ENCODE data around the gene LINC00305.

Gene LINC00305

GRCh38 chr18:64164883-64165282, 16.0 kb upstream of the LINC00305 start:
- no peaks in the 10 kb centered on the region for H3K27me3 ChIP-seq (ENCODE audit: control insufficient read depth in 1 of 2, insufficient read depth in 2 of 2, low read length in 2 of 2)
- H3K27ac ChIP-seq (ENCODE audit: low read depth, low read length) = no peak overlapping the region
- H3K4me3 ChIP-seq (ENCODE audit: low read depth in 1 of 2, low read length in 2 of 2) = no peak overlapping the region
- H3K36me3 ChIP-seq (ENCODE audit: insufficient read depth, low read length) = no peaks in the 10 kb centered on the region
- H3K4me1 ChIP-seq (ENCODE audit: insufficient read depth, low read length) = no peaks in the 10 kb centered on the region
- no peak overlapping the region for H3K9ac ChIP-seq (ENCODE audit: low read length)
- H3K9me3 ChIP-seq (ENCODE audit: low read length) = no peaks in the 10 kb centered on the region

- no peaks in the 10 kb centered on the region for H3K4me1 ChIP-seq (ENCODE audit: insufficient read depth, low read length)
- no peaks in the 10 kb centered on the region for H3K9me3 ChIP-seq (ENCODE audit: low read length)
- H3K9ac ChIP-seq (ENCODE audit: low read length) = no peak overlapping the region
- no peak overlapping the region for H3K27ac ChIP-seq (ENCODE audit: low read depth, low read length)
- H3K27me3 ChIP-seq (ENCODE audit: control insufficient read depth in 1 of 2, insufficient read depth in 2 of 2, low read length in 2 of 2) = no peaks in the 10 kb centered on the region
- H3K36me3 ChIP-seq (ENCODE audit: insufficient read depth, low read length) = no peaks in the 10 kb centered on the region
- H3K4me3 ChIP-seq (ENCODE audit: low read depth in 1 of 2, low read length in 2 of 2) = no peak overlapping the region
Measured at GRCh38 chr18:64149916-64150438, 1.1 kb upstream of the LINC00305 start.

GRCh38 chr18:64142904-64143303, 6.0 kb downstream of the LINC00305 start:
- Histone ChIP-seq H3K4me3 (ENCODE audit: low read depth in 1 of 2, low read length in 2 of 2) (no peak overlapping the region), H3K9me3 (ENCODE audit: low read length) (no peaks in the 10 kb centered on the region), H3K27ac (ENCODE audit: low read depth, low read length) (no peak overlapping the region), H3K36me3 (ENCODE audit: insufficient read depth, low read length) (no peaks in the 10 kb centered on the region), H3K4me1 (ENCODE audit: insufficient read depth, low read length) (no peaks in the 10 kb centered on the region), H3K27me3 (ENCODE audit: control insufficient read depth in 1 of 2, insufficient read depth in 2 of 2, low read length in 2 of 2) (no peaks in the 10 kb centered on the region), H3K9ac (ENCODE audit: low read length) (no peak overlapping the region)

DNA sequence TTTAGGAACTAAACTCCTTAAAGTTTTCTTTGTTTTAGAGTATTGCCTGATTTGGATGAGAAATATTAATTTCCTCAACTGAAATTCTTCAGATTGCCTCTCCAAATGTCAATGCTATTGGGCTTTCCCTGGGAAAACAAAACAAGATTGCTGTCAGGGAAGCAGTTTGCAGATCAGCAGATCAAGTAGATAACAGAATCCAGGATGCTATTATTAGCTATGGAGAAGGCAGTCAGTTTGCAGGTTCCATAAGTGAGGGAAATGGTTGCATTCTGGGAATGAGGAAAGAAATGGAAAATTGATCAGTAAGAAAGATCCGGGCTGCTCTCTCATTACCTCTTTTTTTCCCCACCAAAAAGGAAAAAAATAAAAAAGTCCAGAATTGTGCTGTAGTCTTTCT, 11.0 kb downstream of the LINC00305 start:
- no peak overlapping the region for H3K27ac ChIP-seq (ENCODE audit: low read depth, low read length)

GRCh38 chr18:64134044-64134747, 14.7 kb downstream of the LINC00305 start:
- H3K4me3 ChIP-seq (ENCODE audit: low read depth in 1 of 2, low read length in 2 of 2) = no peak overlapping the region
- no peak overlapping the region for H3K27ac ChIP-seq (ENCODE audit: low read depth, low read length)
- no peaks in the 10 kb centered on the region for H3K27me3 ChIP-seq (ENCODE audit: control insufficient read depth in 1 of 2, insufficient read depth in 2 of 2, low read length in 2 of 2)

More for the DNA sequence above, 11.0 kb downstream of the LINC00305 start:
- Histone ChIP-seq H3K4me3 (ENCODE audit: low read depth in 1 of 2, low read length in 2 of 2) (no peak overlapping the region), H3K9me3 (ENCODE audit: low read length) (no peaks in the 10 kb centered on the region), H3K36me3 (ENCODE audit: insufficient read depth, low read length) (no peaks in the 10 kb centered on the region), H3K27me3 (ENCODE audit: control insufficient read depth in 1 of 2, insufficient read depth in 2 of 2, low read length in 2 of 2) (no peaks in the 10 kb centered on the region), H3K9ac (ENCODE audit: low read length) (no peak overlapping the region), H3K4me1 (ENCODE audit: insufficient read depth, low read length) (no peaks in the 10 kb centered on the region)

DNA sequence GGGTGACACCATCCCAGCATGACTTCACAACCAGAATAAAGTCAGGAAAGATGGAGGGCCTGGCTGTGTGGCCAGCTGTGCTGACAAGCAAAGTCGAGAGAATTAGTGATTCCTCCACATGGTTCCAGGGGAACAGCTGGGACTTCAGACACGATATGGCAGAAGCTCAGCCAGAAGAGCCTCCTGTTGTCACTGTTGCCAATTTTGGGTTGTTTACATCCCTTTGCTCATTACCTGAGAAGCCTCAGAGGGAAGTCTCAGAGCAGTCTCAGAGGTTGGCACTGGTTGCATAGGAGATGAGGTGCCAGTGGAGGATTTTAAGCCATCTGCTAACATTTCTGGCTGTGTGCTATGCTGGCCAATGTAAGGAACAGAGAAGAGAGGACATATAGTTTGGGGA, 16.0 kb downstream of the LINC00305 start:
- Histone ChIP-seq H3K27me3 (ENCODE audit: control insufficient read depth in 1 of 2, insufficient read depth in 2 of 2, low read length in 2 of 2) (no peaks in the 10 kb centered on the region), H3K9ac (ENCODE audit: low read length) (no peak overlapping the region), H3K9me3 (ENCODE audit: low read length) (no peaks in the 10 kb centered on the region), H3K27ac (ENCODE audit: low read depth, low read length) (no peak overlapping the region), H3K36me3 (ENCODE audit: insufficient read depth, low read length) (no peaks in the 10 kb centered on the region), H3K4me3 (ENCODE audit: low read depth in 1 of 2, low read length in 2 of 2) (no peak overlapping the region), H3K4me1 (ENCODE audit: insufficient read depth, low read length) (no peaks in the 10 kb centered on the region)

More at GRCh38 chr18:64134044-64134747, 14.7 kb downstream of the LINC00305 start:
- Histone ChIP-seq H3K9me3 (ENCODE audit: low read length) (no peaks in the 10 kb centered on the region), H3K36me3 (ENCODE audit: insufficient read depth, low read length) (no peaks in the 10 kb centered on the region), H3K4me1 (ENCODE audit: insufficient read depth, low read length) (no peaks in the 10 kb centered on the region), H3K9ac (ENCODE audit: low read length) (no peak overlapping the region)

- Histone ChIP-seq H3K4me1 (ENCODE audit: insufficient read depth, low read length) (no peaks in the 10 kb centered on the region), H3K9me3 (ENCODE audit: low read length) (no peaks in the 10 kb centered on the region), H3K27ac (ENCODE audit: low read depth, low read length) (no peak overlapping the region), H3K27me3 (ENCODE audit: control insufficient read depth in 1 of 2, insufficient read depth in 2 of 2, low read length in 2 of 2) (no peaks in the 10 kb centered on the region), H3K4me3 (ENCODE audit: low read depth in 1 of 2, low read length in 2 of 2) (no peak overlapping the region), H3K9ac (ENCODE audit: low read length) (no peak overlapping the region), H3K36me3 (ENCODE audit: insufficient read depth, low read length) (no peaks in the 10 kb centered on the region)
Measured at GRCh38 chr18:64131314-64131713, 17.6 kb downstream of the LINC00305 start.

GRCh38 chr18:64127172-64127571, 21.7 kb downstream of the LINC00305 start:
- Histone ChIP-seq H3K36me3 (ENCODE audit: insufficient read depth, low read length) (no peaks in the 10 kb centered on the region), H3K27me3 (ENCODE audit: control insufficient read depth in 1 of 2, insufficient read depth in 2 of 2, low read length in 2 of 2) (no peaks in the 10 kb centered on the region)

GRCh38 chr18:64119916-64120315, 29.0 kb downstream of the LINC00305 start:
- Histone ChIP-seq H3K27me3 (ENCODE audit: control insufficient read depth in 1 of 2, insufficient read depth in 2 of 2, low read length in 2 of 2) (no peaks in the 10 kb centered on the region), H3K4me1 (ENCODE audit: insufficient read depth, low read length) (no peaks in the 10 kb centered on the region), H3K9me3 (ENCODE audit: low read length) (no peaks in the 10 kb centered on the region), H3K9ac (ENCODE audit: low read length) (no peak overlapping the region), H3K27ac (ENCODE audit: low read depth, low read length) (no peak overlapping the region), H3K4me3 (ENCODE audit: low read depth in 1 of 2, low read length in 2 of 2) (no peak overlapping the region), H3K36me3 (ENCODE audit: insufficient read depth, low read length) (no peaks in the 10 kb centered on the region)

More at GRCh38 chr18:64127172-64127571, 21.7 kb downstream of the LINC00305 start:
- Histone ChIP-seq H3K27ac (ENCODE audit: low read depth, low read length) (no peak overlapping the region), H3K9me3 (ENCODE audit: low read length) (no peaks in the 10 kb centered on the region), H3K4me1 (ENCODE audit: insufficient read depth, low read length) (no peaks in the 10 kb centered on the region), H3K4me3 (ENCODE audit: low read depth in 1 of 2, low read length in 2 of 2) (no peak overlapping the region), H3K9ac (ENCODE audit: low read length) (no peak overlapping the region)

DNA sequence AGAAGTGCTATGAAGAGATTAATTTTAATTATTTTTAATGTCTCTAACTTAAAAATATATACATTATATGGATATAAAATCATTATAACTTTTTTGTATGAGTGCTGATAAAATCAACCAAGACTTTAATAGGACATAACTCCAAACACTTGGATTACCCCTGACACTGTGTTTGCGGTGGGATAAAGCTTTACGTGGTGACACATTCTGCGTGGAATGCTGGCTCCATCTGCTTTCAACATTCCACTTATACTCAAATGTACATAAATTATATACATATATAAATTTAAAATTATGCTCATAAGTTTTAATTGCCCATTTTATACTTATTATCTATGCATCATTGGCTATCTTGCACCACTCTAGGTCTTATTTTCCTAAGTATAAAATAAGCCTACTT, 30.5 kb downstream of the LINC00305 start:
- no peaks in the 10 kb centered on the region for H3K27me3 ChIP-seq (ENCODE audit: control insufficient read depth in 1 of 2, insufficient read depth in 2 of 2, low read length in 2 of 2)

GRCh38 chr18:64116571-64117175, 32.2 kb downstream of the LINC00305 start:
- Histone ChIP-seq H3K9ac (ENCODE audit: low read length) (no peak overlapping the region), H3K27ac (ENCODE audit: low read depth, low read length) (no peak overlapping the region), H3K36me3 (ENCODE audit: insufficient read depth, low read length) (no peaks in the 10 kb centered on the region), H3K9me3 (ENCODE audit: low read length) (no peaks in the 10 kb centered on the region), H3K4me1 (ENCODE audit: insufficient read depth, low read length) (no peaks in the 10 kb centered on the region), H3K4me3 (ENCODE audit: low read depth in 1 of 2, low read length in 2 of 2) (no peak overlapping the region), H3K27me3 (ENCODE audit: control insufficient read depth in 1 of 2, insufficient read depth in 2 of 2, low read length in 2 of 2) (no peaks in the 10 kb centered on the region)

More for the DNA sequence above, 30.5 kb downstream of the LINC00305 start:
- H3K36me3 ChIP-seq (ENCODE audit: insufficient read depth, low read length) = no peaks in the 10 kb centered on the region
- no peak overlapping the region for H3K27ac ChIP-seq (ENCODE audit: low read depth, low read length)
- H3K4me3 ChIP-seq (ENCODE audit: low read depth in 1 of 2, low read length in 2 of 2) = no peak overlapping the region
- H3K9ac ChIP-seq (ENCODE audit: low read length) = no peak overlapping the region
- H3K9me3 ChIP-seq (ENCODE audit: low read length) = no peaks in the 10 kb centered on the region
- H3K4me1 ChIP-seq (ENCODE audit: insufficient read depth, low read length) = no peaks in the 10 kb centered on the region
